HepG2 (cell line): ENCODE measurements around the gene CAPN15. TPM values are rescaled to one million over a fixed set of nuclear protein-coding genes. Genes with fewer than 3 reads are reported as not detected.

Source experiments
- NFYC ChIP-seq: IDR thresholded peaks from 2 replicates; pipeline ENCODE4 v1.6.1; 2016; ENCODE audit warnings: missing genetic modification reagents, missing compliant biosample characterization
- RAD21 ChIP-seq: fragments of 450-650 bp; formaldehyde crosslinking; IDR thresholded peaks from 2 replicates; pipeline ENCODE4 v1.5.0; 2020; ENCODE audit warnings: mild to moderate bottlenecking
- SMAD1 ChIP-seq: sonication (generic); formaldehyde crosslinking; IDR thresholded peaks from 2 replicates; pipeline ENCODE4 v1.4.0; 2020; ENCODE audit warnings: missing genetic modification reagents, low read depth, mild to moderate bottlenecking, borderline replicate concordance
- TMF1 ChIP-seq: sonication (generic); formaldehyde crosslinking; IDR thresholded peaks from 2 replicates; pipeline ENCODE4 v1.8.1; 2022; ENCODE audit warnings: low read depth, missing genetic modification reagents
- ZNF124 ChIP-seq: sonication (generic); formaldehyde crosslinking; IDR thresholded peaks from 2 replicates; pipeline ENCODE4 v1.4.0; 2020; ENCODE audit warnings: missing genetic modification reagents
- ZNF256 ChIP-seq: sonication (generic); formaldehyde crosslinking; conservative IDR thresholded peaks from 2 replicates; pipeline ENCODE4 v1.4.0; 2020; ENCODE audit warnings: missing genetic modification reagents
- ZNF749 ChIP-seq: sonication (generic); formaldehyde crosslinking; IDR thresholded peaks from 2 replicates; pipeline ENCODE4 v1.8.0; 2022; ENCODE audit warnings: mild to moderate bottlenecking, missing genetic modification reagents, moderate library complexity, borderline replicate concordance
- polyA plus RNA-seq, 8 experiments: library from polyadenylated mRNA; depleted of rRNA in 3 of 8; stranded (reverse) in 7 of 8; unstranded in 1 of 8; fragments of >200 nt; fragmentation: Illumina TruSeq in 4 of 8; extraction: Trizol in 4 of 8; gene quantifications; 2 replicates each; pipeline versions ENCODE4 v1.2.1 to v1.2.3, GENCODE V29; 2011 to 2016; ENCODE audit warnings: low read depth in 4 of 8, missing spikeins in 1 of 8, mixed read lengths in 1 of 8; ENCODE audit not compliant: insufficient read depth in 1 of 8
- total RNA-seq, 5 experiments: library from RNA; depleted of rRNA; stranded (reverse); fragments of >200 nt; fragmentation: Illumina TruSeq; extraction: Trizol; gene quantifications; 2 replicates each; pipeline ENCODE4 v1.2.3, GENCODE V29; 2016; ENCODE audit warnings: low read depth in 1 of 5
- TF ChIP-seq, protein P1 (sequence below): sonication (generic); formaldehyde crosslinking; conservative IDR thresholded peaks from 2 replicates; pipeline ENCODE4 v1.4.0; 2020; ENCODE audit warnings: missing genetic modification reagents
- TF ChIP-seq, protein P2 (sequence below): sonication (generic); formaldehyde crosslinking; IDR thresholded peaks from 2 replicates; pipeline ENCODE4 v1.4.0; 2020; ENCODE audit warnings: missing genetic modification reagents, mild to moderate bottlenecking, borderline replicate concordance
- TF ChIP-seq, protein P3 (sequence below), 2 experiments: fragments of 450-650 bp in 1 of 2; sonication (generic) in 1 of 2; formaldehyde crosslinking in 1 of 2; IDR thresholded peaks; 2 replicates each; pipeline versions ENCODE4 v1.6.1 to v1.8.0; 2016 to 2022; ENCODE audit warnings: antibody characterized with exemption in 1 of 2, mild to moderate bottlenecking in 1 of 2, missing genetic modification reagents in 1 of 2
- TF ChIP-seq, protein P4 (sequence below): sonication (generic); formaldehyde crosslinking; IDR thresholded peaks from 2 replicates; pipeline ENCODE4 v1.5.0; 2020; ENCODE audit warnings: mild to moderate bottlenecking, missing genetic modification reagents

CAPN15 gene
- total and polyA plus RNA-seq, 2 of the 13 experiments (the other 11 are each of a cell fraction or from before 2014, with no cell fraction given), result 14.9 to 24.5 TPM

DNA sequence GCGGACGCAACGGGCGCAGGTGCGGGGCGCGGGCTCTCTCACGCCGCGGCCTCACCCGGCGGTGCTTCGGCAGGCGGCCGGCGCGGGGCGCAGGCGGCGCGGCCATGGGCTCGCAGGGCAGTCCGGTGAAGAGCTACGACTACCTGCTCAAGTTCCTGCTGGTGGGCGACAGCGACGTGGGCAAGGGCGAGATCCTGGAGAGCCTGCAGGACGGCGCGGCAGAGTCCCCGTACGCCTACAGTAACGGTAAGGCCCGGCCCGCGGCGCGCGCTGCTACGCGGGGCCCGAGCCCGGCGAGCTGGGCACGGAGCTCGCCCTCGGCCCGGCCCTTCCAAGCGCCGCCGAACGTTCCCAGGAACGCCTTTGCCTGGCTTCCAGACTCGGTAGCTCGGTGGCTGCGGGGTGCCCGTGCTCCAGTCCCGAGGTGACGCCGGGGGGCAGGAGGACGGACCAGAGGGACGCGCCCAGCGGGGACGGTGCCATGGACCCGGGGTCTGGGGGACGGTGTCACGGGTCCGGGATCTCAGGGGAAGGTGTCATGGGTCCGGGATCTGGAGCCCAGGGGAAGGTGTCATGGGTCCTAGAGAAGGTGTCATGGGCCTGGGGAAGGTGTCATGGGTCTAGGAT lies 62.8 kb downstream of the CAPN15 start (continued):
- TF ChIP-seq NFYC (CRISPR knock-in tag), result no peak
- peak; percentile 50; the same call in 1 of the 2 replicates for TF ChIP-seq RAD21 (CRISPR knock-in tag)
- TF ChIP-seq, protein P1, sequence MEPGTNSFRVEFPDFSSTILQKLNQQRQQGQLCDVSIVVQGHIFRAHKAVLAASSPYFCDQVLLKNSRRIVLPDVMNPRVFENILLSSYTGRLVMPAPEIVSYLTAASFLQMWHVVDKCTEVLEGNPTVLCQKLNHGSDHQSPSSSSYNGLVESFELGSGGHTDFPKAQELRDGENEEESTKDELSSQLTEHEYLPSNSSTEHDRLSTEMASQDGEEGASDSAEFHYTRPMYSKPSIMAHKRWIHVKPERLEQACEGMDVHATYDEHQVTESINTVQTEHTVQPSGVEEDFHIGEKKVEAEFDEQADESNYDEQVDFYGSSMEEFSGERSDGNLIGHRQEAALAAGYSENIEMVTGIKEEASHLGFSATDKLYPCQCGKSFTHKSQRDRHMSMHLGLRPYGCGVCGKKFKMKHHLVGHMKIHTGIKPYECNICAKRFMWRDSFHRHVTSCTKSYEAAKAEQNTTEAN, result no peak
- TF ChIP-seq ZNF256, result no peak
- TF ChIP-seq, protein P2, sequence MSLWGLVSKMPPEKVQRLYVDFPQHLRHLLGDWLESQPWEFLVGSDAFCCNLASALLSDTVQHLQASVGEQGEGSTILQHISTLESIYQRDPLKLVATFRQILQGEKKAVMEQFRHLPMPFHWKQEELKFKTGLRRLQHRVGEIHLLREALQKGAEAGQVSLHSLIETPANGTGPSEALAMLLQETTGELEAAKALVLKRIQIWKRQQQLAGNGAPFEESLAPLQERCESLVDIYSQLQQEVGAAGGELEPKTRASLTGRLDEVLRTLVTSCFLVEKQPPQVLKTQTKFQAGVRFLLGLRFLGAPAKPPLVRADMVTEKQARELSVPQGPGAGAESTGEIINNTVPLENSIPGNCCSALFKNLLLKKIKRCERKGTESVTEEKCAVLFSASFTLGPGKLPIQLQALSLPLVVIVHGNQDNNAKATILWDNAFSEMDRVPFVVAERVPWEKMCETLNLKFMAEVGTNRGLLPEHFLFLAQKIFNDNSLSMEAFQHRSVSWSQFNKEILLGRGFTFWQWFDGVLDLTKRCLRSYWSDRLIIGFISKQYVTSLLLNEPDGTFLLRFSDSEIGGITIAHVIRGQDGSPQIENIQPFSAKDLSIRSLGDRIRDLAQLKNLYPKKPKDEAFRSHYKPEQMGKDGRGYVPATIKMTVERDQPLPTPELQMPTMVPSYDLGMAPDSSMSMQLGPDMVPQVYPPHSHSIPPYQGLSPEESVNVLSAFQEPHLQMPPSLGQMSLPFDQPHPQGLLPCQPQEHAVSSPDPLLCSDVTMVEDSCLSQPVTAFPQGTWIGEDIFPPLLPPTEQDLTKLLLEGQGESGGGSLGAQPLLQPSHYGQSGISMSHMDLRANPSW (CRISPR knock-in tag), result no peak
- TF ChIP-seq, protein P3, sequence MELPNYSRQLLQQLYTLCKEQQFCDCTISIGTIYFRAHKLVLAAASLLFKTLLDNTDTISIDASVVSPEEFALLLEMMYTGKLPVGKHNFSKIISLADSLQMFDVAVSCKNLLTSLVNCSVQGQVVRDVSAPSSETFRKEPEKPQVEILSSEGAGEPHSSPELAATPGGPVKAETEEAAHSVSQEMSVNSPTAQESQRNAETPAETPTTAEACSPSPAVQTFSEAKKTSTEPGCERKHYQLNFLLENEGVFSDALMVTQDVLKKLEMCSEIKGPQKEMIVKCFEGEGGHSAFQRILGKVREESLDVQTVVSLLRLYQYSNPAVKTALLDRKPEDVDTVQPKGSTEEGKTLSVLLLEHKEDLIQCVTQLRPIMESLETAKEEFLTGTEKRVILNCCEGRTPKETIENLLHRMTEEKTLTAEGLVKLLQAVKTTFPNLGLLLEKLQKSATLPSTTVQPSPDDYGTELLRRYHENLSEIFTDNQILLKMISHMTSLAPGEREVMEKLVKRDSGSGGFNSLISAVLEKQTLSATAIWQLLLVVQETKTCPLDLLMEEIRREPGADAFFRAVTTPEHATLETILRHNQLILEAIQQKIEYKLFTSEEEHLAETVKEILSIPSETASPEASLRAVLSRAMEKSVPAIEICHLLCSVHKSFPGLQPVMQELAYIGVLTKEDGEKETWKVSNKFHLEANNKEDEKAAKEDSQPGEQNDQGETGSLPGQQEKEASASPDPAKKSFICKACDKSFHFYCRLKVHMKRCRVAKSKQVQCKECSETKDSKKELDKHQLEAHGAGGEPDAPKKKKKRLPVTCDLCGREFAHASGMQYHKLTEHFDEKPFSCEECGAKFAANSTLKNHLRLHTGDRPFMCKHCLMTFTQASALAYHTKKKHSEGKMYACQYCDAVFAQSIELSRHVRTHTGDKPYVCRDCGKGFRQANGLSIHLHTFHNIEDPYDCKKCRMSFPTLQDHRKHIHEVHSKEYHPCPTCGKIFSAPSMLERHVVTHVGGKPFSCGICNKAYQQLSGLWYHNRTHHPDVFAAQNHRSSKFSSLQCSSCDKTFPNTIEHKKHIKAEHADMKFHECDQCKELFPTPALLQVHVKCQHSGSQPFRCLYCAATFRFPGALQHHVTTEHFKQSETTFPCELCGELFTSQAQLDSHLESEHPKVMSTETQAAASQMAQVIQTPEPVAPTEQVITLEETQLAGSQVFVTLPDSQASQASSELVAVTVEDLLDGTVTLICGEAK (IDR thresholded peaks at IDR 0.05), result no peak
- TF ChIP-seq, protein P3 (CRISPR knock-in tag; IDR thresholded peaks at IDR 0.05), result no peak
- no peak for TF ChIP-seq TMF1 (CRISPR knock-in tag)
- TF ChIP-seq ZNF124 (CRISPR knock-in tag), result no peak
- TF ChIP-seq, protein P4, sequence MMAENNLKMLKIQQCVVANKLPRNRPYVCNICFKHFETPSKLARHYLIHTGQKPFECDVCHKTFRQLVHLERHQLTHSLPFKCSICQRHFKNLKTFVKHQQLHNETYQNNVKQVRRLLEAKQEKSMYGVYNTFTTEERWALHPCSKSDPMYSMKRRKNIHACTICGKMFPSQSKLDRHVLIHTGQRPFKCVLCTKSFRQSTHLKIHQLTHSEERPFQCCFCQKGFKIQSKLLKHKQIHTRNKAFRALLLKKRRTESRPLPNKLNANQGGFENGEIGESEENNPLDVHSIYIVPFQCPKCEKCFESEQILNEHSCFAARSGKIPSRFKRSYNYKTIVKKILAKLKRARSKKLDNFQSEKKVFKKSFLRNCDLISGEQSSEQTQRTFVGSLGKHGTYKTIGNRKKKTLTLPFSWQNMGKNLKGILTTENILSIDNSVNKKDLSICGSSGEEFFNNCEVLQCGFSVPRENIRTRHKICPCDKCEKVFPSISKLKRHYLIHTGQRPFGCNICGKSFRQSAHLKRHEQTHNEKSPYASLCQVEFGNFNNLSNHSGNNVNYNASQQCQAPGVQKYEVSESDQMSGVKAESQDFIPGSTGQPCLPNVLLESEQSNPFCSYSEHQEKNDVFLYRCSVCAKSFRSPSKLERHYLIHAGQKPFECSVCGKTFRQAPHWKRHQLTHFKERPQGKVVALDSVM (CRISPR knock-in tag), result no peak
- 0 out of 2 replicates have a peak, but pooled peaks have one; percentile 44 for TF ChIP-seq SMAD1
- no peak for TF ChIP-seq ZNF749 (CRISPR knock-in tag)
